ENCODE results near the gene SHISAL1. TPM values are rescaled to one million over a fixed set of nuclear protein-coding genes. Genes with fewer than 3 reads are reported as not detected.
A peak's percentile ranks its signal among the peaks of the same experiment; 100 is the strongest.

SHISAL1 gene
- total RNA-seq, 1 donor from 2014 or later, result 7.5 TPM

DNA sequence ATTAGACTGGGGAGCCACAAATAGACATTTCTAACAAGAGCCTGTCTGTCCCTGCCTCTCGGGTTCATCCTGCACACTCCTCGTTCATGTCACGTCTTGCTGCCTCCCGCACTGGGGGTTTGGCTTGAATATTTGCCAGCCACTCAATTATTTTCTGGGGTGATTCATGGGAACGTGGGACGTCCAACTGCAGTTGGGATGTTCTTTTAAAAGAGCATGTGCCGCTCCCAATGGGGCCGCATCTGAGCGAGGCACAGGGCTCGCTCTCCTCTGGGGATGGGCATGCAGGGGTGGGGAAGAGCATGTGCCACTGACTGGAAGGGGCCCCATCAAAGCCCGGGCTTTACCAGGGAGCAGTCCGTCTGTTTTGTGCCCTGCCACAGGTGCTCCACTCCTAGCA, 88.6 kb downstream of the SHISAL1 start:
- Mint-ChIP-seq H3K27me3 (ENCODE audit: low read depth) (peaks cover 43% of the 10 kb centered on the region), H3K27ac (ENCODE audit: unreplicated experiment) (no peak overlapping the region), H3K36me3 (ENCODE audit: low read depth) (no peaks in the 10 kb centered on the region), H3K4me1 (ENCODE audit: low read depth) (no peaks in the 10 kb centered on the region), H3K4me3 (ENCODE audit: unreplicated experiment) (no peak overlapping the region), H3K9me3 (ENCODE audit: low read depth) (peaks cover 14% of the 10 kb centered on the region)
- TF ChIP-seq, protein P1, sequence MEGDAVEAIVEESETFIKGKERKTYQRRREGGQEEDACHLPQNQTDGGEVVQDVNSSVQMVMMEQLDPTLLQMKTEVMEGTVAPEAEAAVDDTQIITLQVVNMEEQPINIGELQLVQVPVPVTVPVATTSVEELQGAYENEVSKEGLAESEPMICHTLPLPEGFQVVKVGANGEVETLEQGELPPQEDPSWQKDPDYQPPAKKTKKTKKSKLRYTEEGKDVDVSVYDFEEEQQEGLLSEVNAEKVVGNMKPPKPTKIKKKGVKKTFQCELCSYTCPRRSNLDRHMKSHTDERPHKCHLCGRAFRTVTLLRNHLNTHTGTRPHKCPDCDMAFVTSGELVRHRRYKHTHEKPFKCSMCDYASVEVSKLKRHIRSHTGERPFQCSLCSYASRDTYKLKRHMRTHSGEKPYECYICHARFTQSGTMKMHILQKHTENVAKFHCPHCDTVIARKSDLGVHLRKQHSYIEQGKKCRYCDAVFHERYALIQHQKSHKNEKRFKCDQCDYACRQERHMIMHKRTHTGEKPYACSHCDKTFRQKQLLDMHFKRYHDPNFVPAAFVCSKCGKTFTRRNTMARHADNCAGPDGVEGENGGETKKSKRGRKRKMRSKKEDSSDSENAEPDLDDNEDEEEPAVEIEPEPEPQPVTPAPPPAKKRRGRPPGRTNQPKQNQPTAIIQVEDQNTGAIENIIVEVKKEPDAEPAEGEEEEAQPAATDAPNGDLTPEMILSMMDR (IDR thresholded peaks at IDR 0.05), result no peak
- DNase-seq (ENCODE audit: low spot score), result peak; percentile 44

GRCh38 chr22:44221710-44222475, 90.9 kb downstream of the SHISAL1 start:
- TF ChIP-seq, protein P1 (IDR thresholded peaks at IDR 0.05), result no peak
- Mint-ChIP-seq H3K27me3 (ENCODE audit: low read depth) (peaks cover 43% of the 10 kb centered on the region), H3K9me3 (ENCODE audit: low read depth) (peaks cover 6% of the 10 kb centered on the region), H3K4me1 (ENCODE audit: low read depth) (no peaks in the 10 kb centered on the region), H3K27ac (ENCODE audit: unreplicated experiment) (no peak overlapping the region), H3K4me3 (ENCODE audit: unreplicated experiment) (no peak overlapping the region), H3K36me3 (ENCODE audit: low read depth) (no peaks in the 10 kb centered on the region)
- DNase-seq (ENCODE audit: low spot score), result no peak

- no peaks in the 10 kb centered on the region for H3K4me1 Mint-ChIP-seq (ENCODE audit: low read depth)
- no peak for DNase-seq (ENCODE audit: low spot score)
- H3K27me3 Mint-ChIP-seq (ENCODE audit: low read depth), result peaks cover 38% of the 10 kb centered on the region
- no peak overlapping the region for H3K4me3 Mint-ChIP-seq (ENCODE audit: unreplicated experiment)
- H3K9me3 Mint-ChIP-seq (ENCODE audit: low read depth), result peaks cover 5% of the 10 kb centered on the region
- H3K27ac Mint-ChIP-seq (ENCODE audit: unreplicated experiment), result no peak overlapping the region
- no peaks in the 10 kb centered on the region for H3K36me3 Mint-ChIP-seq (ENCODE audit: low read depth)
- TF ChIP-seq, protein P1 (IDR thresholded peaks at IDR 0.05), result no peak
Measured at GRCh38 chr22:44220727-44221680, 91.7 kb downstream of the SHISAL1 start.

- DNase-seq (ENCODE audit: low spot score), result no peak
- Mint-ChIP-seq H3K4me1 (ENCODE audit: low read depth) (no peaks in the 10 kb centered on the region), H3K36me3 (ENCODE audit: low read depth) (no peaks in the 10 kb centered on the region), H3K4me3 (ENCODE audit: unreplicated experiment) (no peak overlapping the region), H3K9me3 (ENCODE audit: low read depth) (peaks cover 5% of the 10 kb centered on the region), H3K27me3 (ENCODE audit: low read depth) (peaks cover 24% of the 10 kb centered on the region), H3K27ac (ENCODE audit: unreplicated experiment) (no peak overlapping the region)
- TF ChIP-seq, protein P1 (IDR thresholded peaks at IDR 0.05), result no peak
Measured at GRCh38 chr22:44219101-44219870, 93.5 kb downstream of the SHISAL1 start.
